GM12878 (cell line): Measurements from ENCODE around the gene INHBB. TPM values are rescaled to one million over a fixed set of nuclear protein-coding genes. Genes with fewer than 3 reads are reported as not detected.

Source experiments
- ETV6 ChIP-seq, 2 experiments: fragments of 450-650 bp in 1 of 2; IDR thresholded peaks in 1 of 2; conservative IDR thresholded peaks in 1 of 2; 2 replicates each; pipeline ENCODE4 v1.6.1; 2014; ENCODE audit warnings: antibody characterized with exemption in 1 of 2, borderline replicate concordance in 1 of 2, low read depth in 1 of 2, mild to moderate bottlenecking in 1 of 2, moderate library complexity in 1 of 2
- FOXM1 ChIP-seq: IDR thresholded peaks from 2 replicates; pipeline ENCODE4 v1.6.1; 2012; ENCODE audit warnings: low read depth, mild to moderate bottlenecking, inconsistent platforms, low read length, moderate library complexity
- PAX5 ChIP-seq: IDR thresholded peaks from 2 replicates; pipeline ENCODE4 v1.6.1; 2011; ENCODE audit warnings: low read depth, low read length, borderline replicate concordance
- RAD51 ChIP-seq: fragments of 450-650 bp; IDR thresholded peaks from 2 replicates; pipeline ENCODE4 v1.6.1; 2016; ENCODE audit warnings: moderate library complexity, mild to moderate bottlenecking, inconsistent platforms
- RB1 ChIP-seq: fragments of 450-650 bp; formaldehyde crosslinking; IDR thresholded peaks from 2 replicates; pipeline ENCODE4 v1.6.1; 2017; ENCODE audit warnings: mild to moderate bottlenecking, borderline replicate concordance
- SREBF1 ChIP-seq: IDR thresholded peaks from 2 replicates; pipeline ENCODE4 v1.6.1; 2012; ENCODE audit warnings: mild to moderate bottlenecking, low read length
- ZBED1 ChIP-seq: IDR thresholded peaks from 2 replicates; pipeline ENCODE4 v1.6.1; 2016; ENCODE audit warnings: borderline replicate concordance
- polyA plus RNA-seq, 11 experiments: library from polyadenylated mRNA; depleted of rRNA in 4 of 11; unstranded in 6 of 11; stranded (reverse) in 5 of 11; fragments of >200 nt; fragmentation: Nextera tagmentation in 4 of 11; fragmentation: Illumina TruSeq in 1 of 11; extraction: Ambion mirVana in 4 of 11; extraction: Trizol in 1 of 11; gene quantifications; 1 replicate in 1 of 11; 2 replicates in 10 of 11; pipeline versions ENCODE4 v1.2.1 to v1.2.3, GENCODE V29; 2011 to 2016; ENCODE audit warnings: inconsistent platforms in 2 of 11, missing spikeins in 2 of 11, low read depth in 1 of 11
- total RNA-seq, 4 experiments: library from RNA; depleted of rRNA in 3 of 4; stranded (reverse); fragments of >200 nt in 3 of 4; fragmentation: Illumina TruSeq in 1 of 4; extraction: Trizol in 1 of 4; gene quantifications; 2 replicates each; pipeline versions ENCODE4 v1.2.1 to v1.2.3, GENCODE V29; 2013 to 2021
- TF ChIP-seq, protein P1 (sequence below): fragments of 150-350 bp; IDR thresholded peaks from 2 replicates; pipeline ENCODE4 v1.6.1; 2016; ENCODE audit warnings: low read depth, low read length
- TF ChIP-seq, protein P2 (sequence below): fragments of 450-650 bp; IDR thresholded peaks from 2 replicates; pipeline ENCODE4 v1.6.1; 2017; ENCODE audit warnings: borderline replicate concordance

Gene INHBB
- total and polyA plus RNA-seq, 10 of the 15 experiments (the other 5 are each of a cell fraction or from before 2014, with no cell fraction given): 0.05 TPM; not detected in 9

DNA sequence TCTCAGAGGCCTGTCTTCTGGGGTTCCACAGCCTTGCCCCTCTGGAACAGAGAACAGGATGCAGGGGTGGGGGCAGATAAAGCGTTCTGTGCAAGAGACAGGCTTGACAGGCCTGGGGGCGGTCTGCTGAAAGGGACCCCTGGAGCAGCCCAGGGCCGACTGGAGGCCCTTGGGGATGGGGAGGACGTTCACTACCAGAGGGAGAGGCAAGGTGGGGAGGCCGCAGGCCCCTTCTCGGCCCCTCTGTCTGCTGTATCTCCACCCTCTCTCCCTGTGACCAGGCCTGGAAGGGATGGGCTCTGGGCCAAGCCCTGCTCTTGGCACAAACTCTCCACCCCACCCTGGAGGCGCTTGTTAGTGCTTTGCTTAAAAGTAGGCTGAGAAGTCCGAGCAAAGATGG is 27.3 kb upstream of the INHBB start (continued):
- no peak for TF ChIP-seq SREBF1
- TF ChIP-seq, protein P1, sequence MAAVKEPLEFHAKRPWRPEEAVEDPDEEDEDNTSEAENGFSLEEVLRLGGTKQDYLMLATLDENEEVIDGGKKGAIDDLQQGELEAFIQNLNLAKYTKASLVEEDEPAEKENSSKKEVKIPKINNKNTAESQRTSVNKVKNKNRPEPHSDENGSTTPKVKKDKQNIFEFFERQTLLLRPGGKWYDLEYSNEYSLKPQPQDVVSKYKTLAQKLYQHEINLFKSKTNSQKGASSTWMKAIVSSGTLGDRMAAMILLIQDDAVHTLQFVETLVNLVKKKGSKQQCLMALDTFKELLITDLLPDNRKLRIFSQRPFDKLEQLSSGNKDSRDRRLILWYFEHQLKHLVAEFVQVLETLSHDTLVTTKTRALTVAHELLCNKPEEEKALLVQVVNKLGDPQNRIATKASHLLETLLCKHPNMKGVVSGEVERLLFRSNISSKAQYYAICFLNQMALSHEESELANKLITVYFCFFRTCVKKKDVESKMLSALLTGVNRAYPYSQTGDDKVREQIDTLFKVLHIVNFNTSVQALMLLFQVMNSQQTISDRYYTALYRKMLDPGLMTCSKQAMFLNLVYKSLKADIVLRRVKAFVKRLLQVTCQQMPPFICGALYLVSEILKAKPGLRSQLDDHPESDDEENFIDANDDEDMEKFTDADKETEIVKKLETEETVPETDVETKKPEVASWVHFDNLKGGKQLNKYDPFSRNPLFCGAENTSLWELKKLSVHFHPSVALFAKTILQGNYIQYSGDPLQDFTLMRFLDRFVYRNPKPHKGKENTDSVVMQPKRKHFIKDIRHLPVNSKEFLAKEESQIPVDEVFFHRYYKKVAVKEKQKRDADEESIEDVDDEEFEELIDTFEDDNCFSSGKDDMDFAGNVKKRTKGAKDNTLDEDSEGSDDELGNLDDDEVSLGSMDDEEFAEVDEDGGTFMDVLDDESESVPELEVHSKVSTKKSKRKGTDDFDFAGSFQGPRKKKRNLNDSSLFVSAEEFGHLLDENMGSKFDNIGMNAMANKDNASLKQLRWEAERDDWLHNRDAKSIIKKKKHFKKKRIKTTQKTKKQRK: no peak
- no peak for TF ChIP-seq FOXM1
- TF ChIP-seq PAX5: no peak
- TF ChIP-seq RB1: no peak
- no peak for TF ChIP-seq ETV6 (conservative IDR thresholded peaks at IDR 0.05 in 1 of 2, IDR thresholded peaks at IDR 0.05 in 1 of 2; ENCODE audit: borderline replicate concordance in 1 of 2, low read depth in 1 of 2)
- TF ChIP-seq, protein P2, sequence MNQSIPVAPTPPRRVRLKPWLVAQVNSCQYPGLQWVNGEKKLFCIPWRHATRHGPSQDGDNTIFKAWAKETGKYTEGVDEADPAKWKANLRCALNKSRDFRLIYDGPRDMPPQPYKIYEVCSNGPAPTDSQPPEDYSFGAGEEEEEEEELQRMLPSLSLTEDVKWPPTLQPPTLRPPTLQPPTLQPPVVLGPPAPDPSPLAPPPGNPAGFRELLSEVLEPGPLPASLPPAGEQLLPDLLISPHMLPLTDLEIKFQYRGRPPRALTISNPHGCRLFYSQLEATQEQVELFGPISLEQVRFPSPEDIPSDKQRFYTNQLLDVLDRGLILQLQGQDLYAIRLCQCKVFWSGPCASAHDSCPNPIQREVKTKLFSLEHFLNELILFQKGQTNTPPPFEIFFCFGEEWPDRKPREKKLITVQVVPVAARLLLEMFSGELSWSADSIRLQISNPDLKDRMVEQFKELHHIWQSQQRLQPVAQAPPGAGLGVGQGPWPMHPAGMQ: no peak
- TF ChIP-seq ZBED1: no peak
- TF ChIP-seq RAD51: no peak
